CD4-positive, alpha-beta T cell (primary cell): ENCODE results near the gene GALNT7. TPM values are rescaled to one million over a fixed set of nuclear protein-coding genes. Genes with fewer than 3 reads are reported as not detected.

Experiments used
- ATAC-seq: fragments of 200-7000 bp; cut with Tn5 transposase; one replicate; pipeline ENCODE4 v1.10.0; 2022; ENCODE audit warnings: mild to moderate bottlenecking; ENCODE audit not compliant: poor library complexity
- CTCF ChIA-PET: fragments of 350-600 bp; sonication (Branson Sonifier 250); formaldehyde crosslinking; loops from one replicate; lab custom pipeline; 2021; ENCODE audit warnings: antibody characterized with exemption, inconsistent platforms; lab: Charles Lee
- POLR2A ChIA-PET: fragments of 350-600 bp; sonication (Branson Sonifier 250); formaldehyde crosslinking; loops from one replicate; lab custom pipeline; 2021; ENCODE audit warnings: antibody characterized with exemption, inconsistent platforms; lab: Charles Lee
- DNase-seq, 14 experiments: peaks; one replicate each; pipeline ENCODE4 v3.0.0-alpha.2; 2013 to 2020; ENCODE audit warnings: mixed read lengths in 2 of 14
- H3K27ac ChIP-seq, 2 donors: one replicate each; pipeline versions ENCODE4 v1.5.1 to v1.7.0; 2013; ENCODE audit warnings: low read length in 2 of 2, low read depth in 1 of 2, mild to moderate bottlenecking in 1 of 2
- H3K27me3 ChIP-seq, 2 experiments: 1 replicate in 1 of 2; 2 replicates in 1 of 2; pipeline versions ENCODE4 v1.6.1 to v1.7.0; 2013; ENCODE audit warnings: low read length in 2 of 2, control low read depth in 1 of 2, mild to moderate bottlenecking in 1 of 2, moderate library complexity in 1 of 2; ENCODE audit not compliant: insufficient read depth in 2 of 2, control insufficient read depth in 1 of 2
- H3K36me3 ChIP-seq: one replicate; pipeline ENCODE4 v1.6.1; 2013; ENCODE audit warnings: low read length, control low read depth; ENCODE audit not compliant: insufficient read depth
- H3K4me1 ChIP-seq: one replicate; pipeline ENCODE4 v1.6.1; 2013; ENCODE audit warnings: low read length, control low read depth; ENCODE audit not compliant: insufficient read depth
- H3K4me3 ChIP-seq: one replicate; pipeline ENCODE4 v1.5.1; 2013; ENCODE audit warnings: mild to moderate bottlenecking, low read length, moderate library complexity
- H3K9me3 ChIP-seq, 2 experiments: 1 replicate in 1 of 2; 2 replicates in 1 of 2; pipeline versions ENCODE4 v1.6.1 to v1.7.0; 2013; ENCODE audit warnings: low read length in 2 of 2, mild to moderate bottlenecking in 2 of 2, control low read depth in 1 of 2, moderate library complexity in 1 of 2; ENCODE audit not compliant: control insufficient read depth in 1 of 2, insufficient read depth in 1 of 2
- H3K27ac Mint-ChIP-seq: one replicate; pipeline ENCODE4 v1.8.0; 2020; ENCODE audit warnings: mixed read lengths
- H3K27me3 Mint-ChIP-seq: one replicate; pipeline ENCODE4 v1.8.0; 2021; ENCODE audit warnings: mixed read lengths
- H3K36me3 Mint-ChIP-seq: one replicate; pipeline ENCODE4 v1.8.0; 2021; ENCODE audit warnings: low read depth, mixed read lengths
- H3K4me1 Mint-ChIP-seq: one replicate; pipeline ENCODE4 v1.8.0; 2021; ENCODE audit warnings: low read depth, mixed read lengths
- H3K4me3 Mint-ChIP-seq: one replicate; pipeline ENCODE4 v1.8.0; 2020; ENCODE audit warnings: mild to moderate bottlenecking, mixed read lengths
- H3K9me3 Mint-ChIP-seq: one replicate; pipeline ENCODE4 v1.8.0; 2020; ENCODE audit warnings: mixed read lengths
- intact Hi-C, 2 experiments: fragments of 100-400 bp; cut with DNase I in 1 of 2; cut with micrococcal nuclease in 1 of 2; formaldehyde crosslinking; loops; one replicate each; pipeline versions ENCODE4 v1.15.1 to v1.9.0; 2023 to 2025; cut with DNase I, micrococcal nuclease
- total RNA-seq, 174 experiments: library from RNA in 2 of 174; stranded (reverse) in 2 of 174; gene quantifications; one replicate each; pipeline ENCODE4 v1.2.3 and lab custom pipeline; 2021 to 2026
- TF ChIP-seq, protein P1 (sequence below): fragments of 200-600 bp; IDR thresholded peaks from one replicate; pipeline ENCODE4 v1.8.0; 2022; ENCODE audit warnings: antibody characterized with exemption, mild to moderate bottlenecking

Gene GALNT7
- total RNA-seq, 2 experiments from 2014 or later, result 4.6 to 4.8 TPM

DNA sequence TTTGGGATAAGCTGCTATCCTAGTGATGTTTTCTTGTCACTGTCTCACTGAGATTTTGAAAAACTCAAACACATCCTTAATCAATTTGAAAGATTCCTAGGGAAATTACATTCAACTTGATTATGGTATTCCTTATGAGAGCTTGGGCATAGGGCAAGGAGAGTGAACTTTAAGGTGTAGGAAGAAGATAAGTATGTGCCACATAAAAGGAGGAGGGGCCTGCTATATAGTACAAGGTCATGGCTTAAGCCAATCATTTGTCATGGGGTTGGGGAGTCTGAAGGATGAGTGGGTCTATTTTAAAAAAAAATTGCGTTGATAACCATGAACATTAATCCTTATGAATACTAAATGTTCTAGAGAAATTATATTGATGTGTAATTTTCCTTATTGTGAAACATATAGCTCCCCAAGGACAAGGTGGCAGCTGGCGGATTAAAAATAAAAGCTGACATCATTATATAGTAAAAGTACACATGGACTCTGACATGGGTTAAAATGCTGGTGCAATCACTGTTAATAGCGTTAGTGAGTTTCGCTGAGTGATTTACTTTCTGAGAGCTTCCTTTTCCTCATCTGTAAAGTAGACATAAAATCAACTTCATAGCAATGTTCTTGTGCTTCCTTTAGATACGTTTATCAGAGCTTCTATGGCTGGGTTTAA, 17.4 kb downstream of the GALNT7 start:
- no peaks in the 10 kb centered on the region for H3K36me3 ChIP-seq
- H3K36me3 Mint-ChIP-seq, result no peaks in the 10 kb centered on the region
- no peak overlapping the region for H3K27ac ChIP-seq
- DNase-seq (no peak), ATAC-seq (no peak)
- H3K9me3 Mint-ChIP-seq, result no peaks in the 10 kb centered on the region
- H3K27ac Mint-ChIP-seq, result no peak overlapping the region
- ChIA-PET CTCF (interaction anchor here (0.5 to 1.4 kb wide), 2 partner anchors 12 to 172 kb away, joined by 3 to 5 read pairs; no protein-coding TSS in a partner anchor), POLR2A (interaction anchor here (1.2 kb wide), 1 partner anchor 13 kb away, joined by 3 read pairs; no protein-coding TSS in a partner anchor)
- H3K4me1 Mint-ChIP-seq, result peaks cover 49% of the 10 kb centered on the region
- intact Hi-C loops, result no loop called here
- TF ChIP-seq, protein P1, sequence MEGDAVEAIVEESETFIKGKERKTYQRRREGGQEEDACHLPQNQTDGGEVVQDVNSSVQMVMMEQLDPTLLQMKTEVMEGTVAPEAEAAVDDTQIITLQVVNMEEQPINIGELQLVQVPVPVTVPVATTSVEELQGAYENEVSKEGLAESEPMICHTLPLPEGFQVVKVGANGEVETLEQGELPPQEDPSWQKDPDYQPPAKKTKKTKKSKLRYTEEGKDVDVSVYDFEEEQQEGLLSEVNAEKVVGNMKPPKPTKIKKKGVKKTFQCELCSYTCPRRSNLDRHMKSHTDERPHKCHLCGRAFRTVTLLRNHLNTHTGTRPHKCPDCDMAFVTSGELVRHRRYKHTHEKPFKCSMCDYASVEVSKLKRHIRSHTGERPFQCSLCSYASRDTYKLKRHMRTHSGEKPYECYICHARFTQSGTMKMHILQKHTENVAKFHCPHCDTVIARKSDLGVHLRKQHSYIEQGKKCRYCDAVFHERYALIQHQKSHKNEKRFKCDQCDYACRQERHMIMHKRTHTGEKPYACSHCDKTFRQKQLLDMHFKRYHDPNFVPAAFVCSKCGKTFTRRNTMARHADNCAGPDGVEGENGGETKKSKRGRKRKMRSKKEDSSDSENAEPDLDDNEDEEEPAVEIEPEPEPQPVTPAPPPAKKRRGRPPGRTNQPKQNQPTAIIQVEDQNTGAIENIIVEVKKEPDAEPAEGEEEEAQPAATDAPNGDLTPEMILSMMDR, result no peak
- H3K27me3 ChIP-seq, result no peaks in the 10 kb centered on the region
- no peaks in the 10 kb centered on the region for H3K27me3 Mint-ChIP-seq
- no peak overlapping the region for H3K4me3 Mint-ChIP-seq
- H3K9me3 ChIP-seq, result peaks cover 0 to 5% of the 10 kb centered on the region in 2 experiments
- H3K4me3 ChIP-seq, result no peak overlapping the region
- H3K4me1 ChIP-seq, result peaks cover under 1% of the 10 kb centered on the region

DNA sequence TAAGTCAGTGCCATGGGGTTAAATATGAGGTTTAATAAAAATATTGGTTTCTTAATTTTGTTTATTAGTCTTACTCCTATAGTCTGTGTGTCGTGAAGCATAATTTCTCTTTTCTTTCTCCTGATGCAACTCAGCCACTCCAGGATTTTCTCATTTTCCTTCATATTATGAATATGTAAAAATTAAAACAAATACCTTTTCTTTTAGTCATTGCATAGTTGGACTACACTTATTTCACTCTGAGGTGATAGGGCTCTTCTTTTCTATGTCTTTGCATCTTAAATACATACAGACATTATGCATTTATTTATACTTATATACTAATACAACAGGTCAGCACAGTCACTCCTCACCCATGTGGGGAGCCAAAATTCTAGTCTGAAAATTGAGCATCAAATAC, 19.1 kb downstream of the GALNT7 start:
- TF ChIP-seq, protein P1, result no peak
- Mint-ChIP-seq H3K4me3 (no peak overlapping the region), H3K4me1 (peaks cover 63% of the 10 kb centered on the region), H3K27ac (no peak overlapping the region), H3K36me3 (no peaks in the 10 kb centered on the region), H3K27me3 (no peaks in the 10 kb centered on the region), H3K9me3 (no peaks in the 10 kb centered on the region)
- H3K9me3 ChIP-seq, result peaks cover 0 to 5% of the 10 kb centered on the region in 2 experiments
- no peaks in the 10 kb centered on the region for H3K27me3 ChIP-seq
- POLR2A ChIA-PET, result no interaction called here
- H3K27ac ChIP-seq, result no peak overlapping the region
- intact Hi-C loops, result no loop called here
- no peaks in the 10 kb centered on the region for H3K36me3 ChIP-seq
- H3K4me1 ChIP-seq, result peaks cover 6% of the 10 kb centered on the region
- no peak for DNase-seq
- no peak for ATAC-seq
- CTCF ChIA-PET, result no interaction called here
- no peak overlapping the region for H3K4me3 ChIP-seq

- Histone ChIP-seq H3K4me1 (peaks cover 6% of the 10 kb centered on the region), H3K27ac (no peak overlapping the region), H3K36me3 (no peaks in the 10 kb centered on the region), H3K9me3 (peaks cover 0 to 4% of the 10 kb centered on the region in 2 experiments), H3K27me3 (no peaks in the 10 kb centered on the region), H3K4me3 (no peak overlapping the region)
- DNase-seq, result no peak
- no peak for ATAC-seq
- Mint-ChIP-seq H3K36me3 (no peaks in the 10 kb centered on the region), H3K4me1 (peaks cover 68% of the 10 kb centered on the region), H3K4me3 (no peak overlapping the region), H3K27me3 (no peaks in the 10 kb centered on the region), H3K9me3 (no peaks in the 10 kb centered on the region), H3K27ac (no peak overlapping the region)
- ChIA-PET POLR2A (no interaction called here), CTCF (no interaction called here)
- TF ChIP-seq, protein P1, result no peak
- intact Hi-C loops, result no loop called here
These were observed 20.0 kb downstream of the GALNT7 start for GRCh38 chr4:173188648-173189047.
